NB4 (cell line): ENCODE data around the gene IFITM1.

Experiments used
- CTCF ChIP-seq: IDR thresholded peaks from one replicate; pipeline ENCODE4 v1.5.1; 2012; ENCODE audit warnings: low read depth, low read length
- POLR2A ChIP-seq: IDR thresholded peaks from 2 replicates; pipeline ENCODE4 v1.6.1; 2011; ENCODE audit warnings: mild to moderate bottlenecking; ENCODE audit not compliant: insufficient read length; ENCODE audit errors: extremely low read depth

GRCh38 chr11:297586-298405, 16.0 kb upstream of the IFITM1 start:
- TF ChIP-seq POLR2A = no peak
- TF ChIP-seq CTCF = no peak
